ENCODE data around the gene PLEKHA8.

DNA sequence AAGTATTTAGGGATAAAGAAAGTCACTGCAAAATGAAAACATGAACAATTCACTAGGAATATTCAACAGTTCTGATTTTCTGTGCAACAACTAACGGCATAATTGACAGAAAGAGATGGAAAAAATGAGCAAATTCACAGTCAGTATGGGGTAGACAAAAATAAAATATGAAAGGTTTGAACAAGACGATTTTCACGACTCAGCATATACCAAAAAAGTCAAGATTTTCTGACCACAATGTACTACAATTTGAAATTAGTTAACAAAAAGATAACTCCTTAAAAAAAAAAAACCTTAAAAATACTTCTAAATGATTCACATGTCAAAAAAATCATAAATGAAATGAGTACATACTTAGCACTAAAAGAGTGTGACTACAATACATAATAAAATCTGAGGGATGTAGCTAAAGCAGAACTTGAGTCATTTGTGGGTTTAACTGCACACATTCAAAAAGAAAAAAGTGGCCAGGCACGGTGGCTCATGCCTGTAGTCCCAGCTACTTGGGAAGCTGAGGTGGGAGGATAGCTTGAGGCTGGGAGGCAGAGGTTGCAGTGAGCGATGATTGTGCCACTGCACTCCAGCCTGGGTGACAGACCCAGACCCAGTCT, 84.0 kb downstream of the PLEKHA8 start:
- TF ChIP-seq SMC3 (IDR thresholded peaks at IDR 0.05; ENCODE audit: borderline replicate concordance, low read length), result no peak
- no peak for TF ChIP-seq KAT2A (conservative IDR thresholded peaks at IDR 0.05; ENCODE audit: control insufficient read depth, low read depth, low read length)
- TF ChIP-seq NFYB (IDR thresholded peaks at IDR 0.05; ENCODE audit: insufficient read depth, low read depth, low read length), result no peak
- no peak for TF ChIP-seq POLR2AphosphoS2 (IDR thresholded peaks at IDR 0.05; ENCODE audit: low read depth, low read length)
- TF ChIP-seq ESRRA (IDR thresholded peaks at IDR 0.05; ENCODE audit: low read length), result no peak
- no peak for TF ChIP-seq NBN (IDR thresholded peaks at IDR 0.05)
- TF ChIP-seq, protein P1, sequence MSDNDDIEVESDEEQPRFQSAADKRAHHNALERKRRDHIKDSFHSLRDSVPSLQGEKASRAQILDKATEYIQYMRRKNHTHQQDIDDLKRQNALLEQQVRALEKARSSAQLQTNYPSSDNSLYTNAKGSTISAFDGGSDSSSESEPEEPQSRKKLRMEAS (IDR thresholded peaks at IDR 0.05; ENCODE audit: low read depth, low read length), result no peak
- TF ChIP-seq HDAC6 (IDR thresholded peaks at IDR 0.05; ENCODE audit: unreplicated experiment), result no peak
- no peak for TF ChIP-seq CBX3 (IDR thresholded peaks at IDR 0.05; ENCODE audit: borderline replicate concordance, low read depth)
- no peak for TF ChIP-seq RCOR1 (conservative IDR thresholded peaks at IDR 0.05; ENCODE audit: low read depth, low read length)
- no peak for TF ChIP-seq EZH2 (IDR thresholded peaks at IDR 0.05; ENCODE audit: borderline replicate concordance, control insufficient read depth, low read depth, low read length)
- TF ChIP-seq MTA3 (IDR thresholded peaks at IDR 0.05; ENCODE audit: borderline replicate concordance, low read length), result no peak
- no peak for TF ChIP-seq YY1 (IDR thresholded peaks at IDR 0.05; ENCODE audit: low read depth, low read length)
- no peak for TF ChIP-seq POLR2AphosphoS5 (IDR thresholded peaks at IDR 0.05; ENCODE audit: low read length)
